HG02623 (cell line): ENCODE data around the gene AGBL4.

ENCODE experiments used
- ATAC-seq: cut with Tn5 transposase; IDR thresholded peaks from one replicate; pipeline ENCODE4 v1.9.1; 2021; ENCODE audit warnings: moderate library complexity; ENCODE audit not compliant: unreplicated experiment

Gene AGBL4

GRCh38 chr1:48948562-48948961 lies 1075.2 kb downstream of the AGBL4 start:
- no peak for ATAC-seq

- ATAC-seq, result no peak
Observed at GRCh38 chr1:48947761-48948537, 1075.8 kb downstream of the AGBL4 start.

- no peak for ATAC-seq
Observed at GRCh38 chr1:48946070-48946469, 1077.7 kb downstream of the AGBL4 start.

- ATAC-seq, result no peak
Observed at GRCh38 chr1:48944811-48945210, 1078.9 kb downstream of the AGBL4 start.

GRCh38 chr1:48943826-48944225 lies 1079.9 kb downstream of the AGBL4 start:
- ATAC-seq, result no peak

- ATAC-seq, result no peak
Observed at GRCh38 chr1:48943393-48943792, 1080.4 kb downstream of the AGBL4 start.

- ATAC-seq, result no peak
Observed at GRCh38 chr1:48940962-48941732, 1082.6 kb downstream of the AGBL4 start.

- no peak for ATAC-seq
Observed at GRCh38 chr1:48940354-48940753, 1083.4 kb downstream of the AGBL4 start.

- no peak for ATAC-seq
Observed at GRCh38 chr1:48939828-48940227, 1083.9 kb downstream of the AGBL4 start.

GRCh38 chr1:48939042-48939441 lies 1084.7 kb downstream of the AGBL4 start:
- ATAC-seq, result no peak

GRCh38 chr1:48937732-48938131 lies 1086.0 kb downstream of the AGBL4 start:
- ATAC-seq, result no peak

- no peak for ATAC-seq
Observed at GRCh38 chr1:48936436-48936835, 1087.3 kb downstream of the AGBL4 start.

- no peak for ATAC-seq
Observed at GRCh38 chr1:48932366-48932765, 1091.4 kb downstream of the AGBL4 start.

GRCh38 chr1:48931506-48932192 lies 1092.1 kb downstream of the AGBL4 start:
- ATAC-seq, result no peak

GRCh38 chr1:48930011-48930410 lies 1093.7 kb downstream of the AGBL4 start:
- ATAC-seq, result no peak

- ATAC-seq, result no peak
Observed at GRCh38 chr1:48924099-48924498, 1099.7 kb downstream of the AGBL4 start.

GRCh38 chr1:48923116-48923515 lies 1100.6 kb downstream of the AGBL4 start:
- no peak for ATAC-seq

GRCh38 chr1:48920851-48921250 lies 1102.9 kb downstream of the AGBL4 start:
- no peak for ATAC-seq

- no peak for ATAC-seq
Observed at GRCh38 chr1:48917901-48918603, 1105.7 kb downstream of the AGBL4 start.

- ATAC-seq, result no peak
Observed at GRCh38 chr1:48917070-48917454, 1106.7 kb downstream of the AGBL4 start.
